Esophagus squamous epithelium (tissue), 4 donors: ENCODE results near the gene GMIP.

Experiments used
- POLR2A ChIP-seq, 4 donors: fragments of 450-650 bp; IDR thresholded peaks; one replicate each; pipeline ENCODE4 v1.6.1; 2017; ENCODE audit warnings: antibody characterized with exemption in 4 of 4, mild to moderate bottlenecking in 4 of 4, moderate library complexity in 3 of 4
- TF ChIP-seq, protein P1 (sequence below), 6 experiments: fragments of 450-650 bp in 4 of 6; fragments of 200-600 bp in 2 of 6; sonication (generic) in 2 of 6; IDR thresholded peaks; one replicate each; pipeline ENCODE4 v1.5.1; 2016 to 2019; ENCODE audit warnings: antibody characterized with exemption in 6 of 6, mild to moderate bottlenecking in 4 of 6, moderate library complexity in 4 of 6

GRCh38 chr19:19637186-19637522, 6.3 kb downstream of the GMIP start:
- TF ChIP-seq, protein P1, sequence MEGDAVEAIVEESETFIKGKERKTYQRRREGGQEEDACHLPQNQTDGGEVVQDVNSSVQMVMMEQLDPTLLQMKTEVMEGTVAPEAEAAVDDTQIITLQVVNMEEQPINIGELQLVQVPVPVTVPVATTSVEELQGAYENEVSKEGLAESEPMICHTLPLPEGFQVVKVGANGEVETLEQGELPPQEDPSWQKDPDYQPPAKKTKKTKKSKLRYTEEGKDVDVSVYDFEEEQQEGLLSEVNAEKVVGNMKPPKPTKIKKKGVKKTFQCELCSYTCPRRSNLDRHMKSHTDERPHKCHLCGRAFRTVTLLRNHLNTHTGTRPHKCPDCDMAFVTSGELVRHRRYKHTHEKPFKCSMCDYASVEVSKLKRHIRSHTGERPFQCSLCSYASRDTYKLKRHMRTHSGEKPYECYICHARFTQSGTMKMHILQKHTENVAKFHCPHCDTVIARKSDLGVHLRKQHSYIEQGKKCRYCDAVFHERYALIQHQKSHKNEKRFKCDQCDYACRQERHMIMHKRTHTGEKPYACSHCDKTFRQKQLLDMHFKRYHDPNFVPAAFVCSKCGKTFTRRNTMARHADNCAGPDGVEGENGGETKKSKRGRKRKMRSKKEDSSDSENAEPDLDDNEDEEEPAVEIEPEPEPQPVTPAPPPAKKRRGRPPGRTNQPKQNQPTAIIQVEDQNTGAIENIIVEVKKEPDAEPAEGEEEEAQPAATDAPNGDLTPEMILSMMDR (IDR thresholded peaks at IDR 0.05): no peak
- TF ChIP-seq POLR2A (IDR thresholded peaks at IDR 0.05): no peak
